HG03039 (cell line): ENCODE data around the gene EPRS1.

Experiments used
- ATAC-seq: cut with Tn5 transposase; IDR thresholded peaks from one replicate; pipeline ENCODE4 v1.9.1; 2021; ENCODE audit warnings: mild to moderate bottlenecking, moderate library complexity; ENCODE audit not compliant: unreplicated experiment

EPRS1 gene

DNA sequence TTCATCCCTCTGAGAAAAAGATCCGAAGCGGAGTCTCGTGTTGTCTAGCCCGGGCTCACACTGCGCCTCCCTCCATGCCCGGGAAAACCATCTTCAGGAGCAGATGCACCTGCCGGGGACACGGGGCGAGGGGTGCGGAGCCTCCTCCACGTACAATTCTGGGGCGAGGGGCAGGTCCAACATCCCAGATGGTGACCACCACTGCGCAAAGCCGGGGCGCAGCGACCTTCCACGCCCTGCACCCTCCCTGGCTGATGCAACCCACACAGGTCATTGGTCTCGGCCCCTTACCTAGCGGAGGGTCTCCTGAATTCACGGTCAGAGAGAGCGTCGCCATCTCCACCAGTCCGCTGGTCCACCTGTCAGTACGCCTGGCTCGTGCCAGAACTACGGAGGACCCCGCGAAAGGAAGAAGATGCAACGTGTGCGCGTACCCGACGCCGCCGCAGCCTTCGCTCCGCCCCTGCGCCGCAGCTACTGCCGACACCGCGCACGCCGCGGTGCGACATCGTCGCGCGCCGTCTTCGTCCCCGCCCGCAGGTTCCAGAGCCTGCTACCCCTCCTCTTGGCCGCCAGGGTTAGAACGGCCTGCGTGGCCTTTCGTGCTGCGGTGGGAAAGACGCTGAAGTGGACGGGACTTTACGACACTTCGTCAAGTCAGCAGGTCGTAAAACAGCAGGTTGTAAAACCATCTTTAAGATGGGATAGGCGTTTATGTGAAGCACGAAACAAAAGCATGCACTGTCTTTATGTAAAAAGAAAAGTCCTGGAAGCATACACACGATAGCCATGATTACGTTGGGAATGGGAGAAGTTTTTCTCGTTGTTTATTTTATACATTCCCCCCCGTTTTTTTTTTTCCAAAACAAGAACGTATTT lies at the start of gene EPRS1:
EPRS1 (minus strand) TSS at position 454 of the 879 bp plus-strand sequence; CDS start at position 337, 117 bp downstream.
- peak; percentile 97 for ATAC-seq

GRCh38 chr1:220094016-220094911 lies 48.0 kb upstream of the EPRS1 start, which contains the start of gene IARS2:
IARS2 (plus strand) TSS chr1:220094132; CDS start chr1:220094217, 85 bp downstream.
- ATAC-seq: peak; percentile 54

- ATAC-seq: no peak
Observed at GRCh38 chr1:220093361-220094015, 47.2 kb upstream of the EPRS1 start.

- no peak for ATAC-seq
Observed at GRCh38 chr1:220092694-220093093, 46.4 kb upstream of the EPRS1 start.

DNA sequence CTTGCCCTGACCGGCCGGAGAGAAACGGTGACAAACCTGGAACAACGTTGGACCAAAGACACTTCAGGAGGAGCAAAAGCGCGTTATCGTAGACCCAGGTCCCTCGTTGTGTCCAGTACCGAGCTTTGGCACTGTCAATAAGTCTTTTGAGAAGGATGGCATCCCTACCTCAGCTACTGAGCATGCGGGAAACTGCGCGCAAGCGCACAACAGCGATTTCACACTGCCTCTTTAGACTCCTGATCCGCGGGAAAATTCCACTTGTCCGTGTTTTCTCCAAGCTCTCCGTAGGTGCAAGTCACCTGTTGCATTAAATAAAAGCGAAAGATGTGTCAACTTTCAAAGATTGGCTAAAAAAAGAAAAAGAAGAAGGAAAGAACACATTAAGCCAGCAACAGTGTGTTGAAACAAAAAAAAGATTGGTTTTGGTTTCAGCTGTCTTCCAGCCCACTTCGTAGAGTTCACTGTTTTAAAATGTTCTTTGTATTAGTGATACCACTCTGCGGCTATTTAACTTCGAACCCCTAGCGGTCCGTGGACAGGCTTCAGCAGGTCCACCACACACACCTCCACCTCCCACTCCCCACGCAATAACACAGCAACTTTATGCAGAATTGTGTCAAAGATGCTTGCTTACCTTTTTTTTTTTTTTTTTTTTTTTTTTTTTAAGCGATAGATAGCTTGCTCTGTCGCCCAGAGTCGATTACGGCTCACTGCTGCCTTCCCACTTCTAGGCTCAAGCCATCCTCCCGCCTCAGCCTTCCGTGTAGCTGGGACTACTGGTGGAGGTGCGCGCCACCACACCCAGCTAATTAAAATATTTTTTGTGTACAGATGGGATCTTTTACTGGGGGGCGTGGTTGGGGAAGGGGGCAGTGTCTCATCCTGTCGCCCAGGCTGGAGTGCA lies 43.6 kb upstream of the EPRS1 start, which contains the start of gene BPNT1:
BPNT1 (minus strand) TSS at position 139 of the 907 bp plus-strand sequence. CDS start 9,942 bp downstream, outside the sequence.
- ATAC-seq: peak; percentile 57

DNA sequence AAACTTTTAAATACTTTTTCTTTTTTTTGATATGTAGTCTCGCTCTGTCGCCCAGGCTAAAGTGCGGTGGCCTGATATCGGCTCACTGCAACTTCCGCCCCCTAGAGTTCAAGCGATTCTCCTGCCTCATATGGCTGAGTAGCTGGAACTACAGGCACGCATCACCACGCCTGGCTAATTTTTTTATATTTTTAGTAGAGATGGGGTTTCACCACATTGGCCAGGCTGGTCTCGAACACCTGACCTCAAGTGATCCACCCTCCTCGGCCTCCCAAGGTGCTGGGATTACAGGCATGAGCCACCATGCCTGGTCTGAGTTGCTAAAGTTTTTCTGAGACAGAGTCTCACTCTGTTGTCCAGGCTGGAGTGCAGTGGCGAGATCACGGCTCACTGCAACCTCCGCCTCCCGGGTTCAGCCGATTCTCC lies 40.0 kb upstream of the EPRS1 start:
- ATAC-seq: peak; percentile 34

DNA sequence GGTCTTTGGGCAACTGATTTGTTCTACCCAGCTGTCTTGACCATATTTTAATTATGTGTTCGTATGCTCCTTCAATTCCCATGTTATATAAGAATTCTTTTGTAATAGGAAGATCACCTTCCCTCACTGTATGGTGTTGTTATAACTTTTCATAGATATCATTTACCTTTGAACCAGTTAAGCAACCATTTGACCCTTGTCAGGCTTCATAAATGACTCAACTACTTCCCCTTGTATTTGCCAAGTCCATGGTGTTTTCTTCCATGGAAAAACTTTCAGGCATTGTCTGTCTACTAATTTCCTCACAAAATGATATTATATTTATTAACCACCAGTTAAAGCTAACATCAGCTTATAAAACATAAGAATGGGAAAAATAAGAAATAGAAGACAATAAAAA lies 38.2 kb upstream of the EPRS1 start:
- ATAC-seq: no peak

GRCh38 chr1:220077887-220078286 lies 31.6 kb upstream of the EPRS1 start:
- ATAC-seq: no peak

DNA sequence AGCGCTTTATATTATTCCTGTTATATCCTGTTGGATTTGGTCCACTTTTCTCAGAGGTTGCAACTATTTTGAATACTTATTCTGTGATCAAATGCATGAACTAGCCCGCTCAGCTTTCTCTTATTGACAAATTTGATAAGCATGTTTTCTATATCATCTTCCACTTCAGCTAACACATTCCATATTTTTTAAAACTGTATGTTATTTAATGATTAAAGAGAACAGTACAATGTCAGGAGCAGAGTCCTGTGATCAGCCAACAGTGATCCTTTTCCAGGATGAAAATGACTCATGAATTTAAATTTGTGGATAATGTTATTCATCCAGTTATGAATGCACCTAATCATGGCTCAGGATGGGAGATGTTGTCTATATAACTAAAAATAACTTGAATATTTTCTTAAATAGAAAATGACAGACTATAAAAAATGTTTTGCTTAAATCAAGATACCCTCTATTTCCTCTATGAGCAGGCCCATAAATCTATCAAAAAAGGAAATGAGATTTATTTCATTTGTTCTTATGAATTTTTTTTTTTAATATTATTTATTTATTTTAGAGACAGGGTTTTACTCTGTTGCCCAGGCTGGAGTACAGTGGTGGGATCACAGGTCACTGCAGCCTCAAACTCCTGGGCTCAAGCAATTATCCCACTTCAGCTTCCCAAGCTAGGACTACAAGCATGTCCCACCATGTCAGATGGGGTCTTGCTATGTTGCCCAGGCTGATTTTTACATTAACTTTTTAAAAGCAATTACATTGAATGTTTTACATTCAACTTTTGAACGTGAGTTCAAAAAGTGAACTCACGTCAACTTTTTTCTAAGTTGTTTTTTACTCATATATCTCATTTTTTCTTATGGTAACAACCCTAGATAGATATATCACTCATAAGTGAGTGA lies 30.8 kb upstream of the EPRS1 start:
- no peak for ATAC-seq

DNA sequence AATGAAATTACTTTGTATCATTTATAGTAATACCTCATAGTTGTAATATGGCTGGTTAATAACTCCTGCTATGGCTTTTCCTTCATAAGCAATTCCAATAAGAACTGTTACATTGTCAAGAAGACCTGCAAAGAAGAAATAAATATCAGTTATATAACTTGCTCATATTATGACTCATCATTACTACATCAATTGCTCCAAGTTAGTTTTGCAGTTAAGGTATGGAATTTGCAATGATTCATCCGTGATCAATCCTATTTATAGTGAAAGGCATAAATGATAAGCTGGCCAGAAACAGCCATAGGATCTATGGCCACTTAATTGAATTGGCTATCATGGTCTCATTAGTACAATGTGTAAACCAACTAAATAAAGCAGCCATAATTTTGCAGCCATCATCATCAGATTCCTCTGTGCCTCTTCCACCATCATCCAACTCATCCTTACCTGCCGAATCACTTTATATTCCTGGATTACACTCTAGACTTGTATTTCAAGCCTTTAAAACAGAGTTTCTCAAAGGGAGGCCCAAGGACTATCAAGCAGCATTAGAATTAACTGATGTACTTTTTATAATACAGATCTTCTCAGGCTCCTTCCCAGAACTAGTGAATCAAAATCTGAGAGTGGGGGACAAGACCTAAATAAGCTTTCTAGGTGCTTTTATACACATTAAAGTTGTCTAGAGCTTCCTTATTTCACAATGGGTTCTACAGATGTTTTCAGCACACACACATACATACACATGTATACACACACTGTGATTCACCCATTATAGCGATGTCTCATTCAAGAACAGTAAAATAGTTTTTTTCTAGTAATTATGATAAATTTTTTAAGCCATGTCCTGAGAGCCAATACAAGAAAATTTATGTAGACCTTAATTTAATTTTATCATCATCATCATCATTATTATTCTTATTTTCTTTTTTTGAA lies 21.2 kb upstream of the EPRS1 start:
- no peak for ATAC-seq

GRCh38 chr1:220062629-220063028 lies 16.3 kb upstream of the EPRS1 start:
- ATAC-seq: no peak

DNA sequence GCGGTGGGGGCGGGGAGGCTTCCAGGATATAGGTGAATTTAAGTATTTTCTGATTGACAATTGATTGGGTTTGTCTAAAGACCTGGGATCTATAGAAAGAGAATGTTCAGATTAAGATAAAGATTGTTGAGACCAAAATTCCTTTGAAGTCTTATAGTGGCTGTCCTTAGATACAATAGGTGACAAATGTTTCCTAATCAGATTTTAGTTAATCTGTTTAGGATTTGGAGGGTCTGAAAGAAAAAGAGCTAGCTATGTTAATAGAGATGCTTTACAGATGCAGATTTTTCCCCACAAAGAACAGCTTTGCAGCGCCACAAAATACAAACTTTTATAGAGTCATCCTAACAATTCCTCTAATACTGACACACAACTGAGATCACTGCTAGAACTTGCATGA lies 14.6 kb upstream of the EPRS1 start:
- ATAC-seq: no peak

GRCh38 chr1:220056374-220056773 lies 10.1 kb upstream of the EPRS1 start:
- no peak for ATAC-seq

DNA sequence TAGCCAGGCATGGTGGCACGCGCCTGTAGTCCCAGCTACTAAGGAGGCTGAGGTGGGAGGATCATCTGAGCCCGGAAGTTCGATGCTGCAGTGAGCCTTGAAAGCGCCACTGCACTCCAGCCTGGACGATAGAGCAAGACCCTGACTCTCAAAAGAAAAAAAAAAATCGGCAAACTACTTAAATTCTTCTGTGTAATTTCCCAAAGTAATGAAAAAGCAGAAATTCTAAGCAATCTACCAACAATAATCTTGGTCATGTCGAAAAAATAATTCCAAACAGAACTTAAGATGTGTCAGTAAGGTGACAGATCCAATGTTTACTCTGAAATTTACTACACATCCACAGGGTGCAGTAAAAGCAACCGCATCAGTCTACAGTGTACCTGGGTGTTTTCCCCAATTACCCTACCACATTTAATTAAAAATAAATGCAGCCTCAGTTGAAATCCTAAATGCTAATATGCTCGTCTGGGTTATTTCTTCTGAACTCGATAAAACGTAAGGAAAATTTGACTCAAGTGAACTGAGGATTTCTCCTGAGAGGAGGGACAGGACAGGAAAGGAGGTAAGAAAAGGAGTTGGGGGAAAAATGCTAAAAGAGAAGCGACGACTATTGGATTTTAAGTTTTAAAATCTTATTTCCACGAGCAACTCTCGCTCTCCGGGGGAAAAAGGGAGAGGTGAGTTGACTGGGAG lies 801 bp downstream of the EPRS1 start:
- ATAC-seq: no peak

DNA sequence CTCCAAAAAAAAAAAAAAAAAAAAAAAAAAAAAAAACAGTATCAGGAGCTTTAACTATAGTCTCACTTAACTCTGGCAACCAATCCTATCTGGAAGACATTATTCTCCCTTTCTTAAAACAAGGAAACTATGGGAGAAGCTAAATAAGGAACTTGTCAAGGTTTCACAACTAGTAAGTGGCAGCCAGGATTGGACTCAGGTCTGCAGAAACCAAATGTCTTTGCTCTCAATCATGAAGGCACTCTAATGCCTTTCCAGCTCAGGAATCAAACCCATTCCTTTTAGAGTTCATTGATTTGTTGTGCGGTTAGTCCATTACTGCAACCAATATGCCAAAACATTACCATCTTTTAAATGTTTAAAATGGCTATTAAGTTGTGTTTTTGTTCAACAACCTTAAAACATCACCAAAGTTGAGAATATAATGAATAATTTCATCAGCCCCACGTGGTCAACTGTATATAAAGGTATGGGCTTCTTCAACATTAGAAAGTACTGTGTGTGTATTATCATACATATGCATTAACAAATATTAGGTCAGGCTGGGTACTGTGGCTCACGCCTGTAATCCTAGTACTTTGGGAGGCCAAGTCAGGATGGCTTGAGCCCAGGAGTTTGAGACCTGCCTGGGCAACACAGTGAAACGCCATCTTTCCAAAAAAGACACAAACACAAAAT lies 1.5 kb downstream of the EPRS1 start:
- ATAC-seq: no peak

DNA sequence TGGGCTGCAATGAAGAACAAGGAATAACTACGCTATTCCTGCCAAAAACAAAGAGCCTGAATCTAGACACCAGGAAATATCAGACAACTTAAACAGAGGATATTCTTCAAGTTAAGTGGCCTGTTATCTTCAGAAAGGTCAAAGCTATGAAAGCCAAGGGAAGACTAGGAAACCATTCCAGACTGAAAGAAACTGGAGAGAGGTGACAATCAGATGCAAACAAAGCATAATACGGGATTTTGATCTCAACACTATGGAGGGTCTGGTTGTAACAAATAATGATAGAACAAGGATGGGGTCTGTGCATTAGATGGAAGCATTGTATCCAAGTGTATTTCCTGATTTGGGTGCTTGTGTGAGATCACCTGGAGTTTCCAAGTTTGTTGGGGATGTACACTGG lies 2.7 kb downstream of the EPRS1 start:
- no peak for ATAC-seq
